OCI-LY1 (cell line): ENCODE results near the gene FAM13A.

Source experiments
- CTCF ChIP-seq: fragments of 200-600 bp; sonication (generic), shearing (Covaris generic); IDR thresholded peaks from 2 replicates; pipeline ENCODE4 v1.5.1; 2017; ENCODE audit warnings: mild to moderate bottlenecking, antibody characterized with exemption, low read length, moderate library complexity, mixed read lengths
- EZH2 ChIP-seq: fragments of 200-600 bp; sonication (generic), shearing (Covaris generic); IDR thresholded peaks from 2 replicates; pipeline ENCODE4 v1.8.0; 2017; ENCODE audit warnings: borderline replicate concordance, mixed run types, mild to moderate bottlenecking, antibody characterized with exemption, low read length, moderate library complexity, mixed read lengths

GRCh38 chr4:88939697-88940096 is 117.3 kb downstream of the FAM13A start:
- TF ChIP-seq CTCF: no peak
- TF ChIP-seq EZH2: no peak
